RPMI8226 (cell line): ENCODE results near the gene TLL1.

Source experiments
- DNase-seq: peaks from one replicate; pipeline ENCODE4 v3.0.0-alpha.2; 2015

Gene TLL1

DNA sequence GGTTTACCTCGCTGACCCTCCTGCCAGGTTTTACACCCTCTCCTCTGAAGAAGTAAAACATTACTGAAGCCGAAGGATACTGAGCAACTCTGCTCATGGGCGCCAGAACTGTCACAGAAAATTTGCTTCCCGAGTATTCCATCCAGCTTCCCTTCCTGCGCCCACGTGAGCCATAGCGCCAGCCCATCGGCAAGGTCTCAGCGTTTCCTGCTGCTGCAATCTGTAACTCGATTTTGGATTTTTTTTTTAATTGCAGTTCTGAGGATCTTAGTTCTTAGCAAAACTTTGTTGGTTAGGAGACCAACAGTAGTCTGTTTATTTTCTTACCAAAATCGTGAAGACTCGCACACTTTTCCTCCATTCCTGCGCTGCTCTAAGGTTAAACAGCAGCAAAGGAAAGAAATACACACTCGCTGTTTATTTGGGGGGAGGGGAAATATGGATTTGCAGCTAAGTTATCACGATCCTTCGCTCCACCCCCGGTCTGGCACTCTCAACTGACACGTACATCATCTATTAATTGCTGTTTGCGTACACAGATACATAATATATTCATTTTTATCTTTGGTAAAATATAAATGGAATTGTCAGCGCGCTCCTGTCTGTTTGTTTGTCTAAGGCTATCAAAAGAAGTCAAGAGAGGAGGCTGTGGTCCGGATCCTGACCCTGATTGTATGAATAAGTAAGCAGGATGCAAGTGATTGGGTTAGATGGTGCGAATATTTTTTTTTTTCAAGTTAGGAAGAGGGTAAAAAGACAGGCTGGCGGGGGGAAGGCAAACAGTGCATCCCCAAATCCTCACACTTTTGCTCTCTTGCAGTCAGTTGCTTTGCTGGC, at the start of gene TLL1:
TSS of gene TLL1 (plus strand) at position 777 of the 837 bp plus-strand sequence. CDS start 668 bp downstream, outside the sequence.
- no peak for DNase-seq

DNA sequence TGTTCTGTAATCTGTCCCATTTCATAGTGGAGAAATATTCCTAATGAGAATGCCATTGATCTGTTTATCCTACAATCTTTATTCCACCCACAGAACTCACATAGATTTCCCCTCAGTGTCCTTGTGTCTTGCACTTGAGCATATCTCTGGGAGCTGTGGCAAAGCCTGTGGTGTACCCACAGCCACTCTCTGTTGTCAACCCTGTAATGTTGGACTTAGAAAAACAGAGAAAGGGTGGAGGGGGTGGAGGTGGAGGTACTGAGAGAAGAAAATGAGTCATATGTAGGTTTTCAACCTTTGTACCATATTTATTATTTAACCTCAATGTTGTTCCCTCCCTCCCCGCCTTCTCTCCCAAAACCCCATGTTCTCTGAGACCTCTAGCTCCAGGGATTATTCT, 46.9 kb upstream of the TLL1 start:
- DNase-seq = no peak

DNA sequence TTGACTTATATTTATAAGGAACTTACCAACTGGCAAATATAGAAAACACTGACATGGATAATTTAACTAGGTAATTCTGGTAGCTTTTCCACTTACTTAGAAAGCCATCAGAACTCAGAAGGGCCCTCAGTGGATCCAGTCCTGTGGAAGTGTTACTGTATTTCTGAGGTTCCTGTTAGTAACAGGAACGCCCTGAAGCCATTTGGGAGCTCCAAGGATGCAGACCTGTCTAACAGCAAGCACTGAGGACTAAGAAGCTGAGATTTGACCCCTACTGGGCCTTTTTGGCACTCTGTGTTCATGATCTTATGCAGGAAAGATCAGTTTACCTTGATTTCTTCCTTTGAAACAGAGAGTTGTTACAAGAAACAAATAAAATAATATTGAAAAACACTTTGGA, 46.0 kb upstream of the TLL1 start:
- no peak for DNase-seq

DNA sequence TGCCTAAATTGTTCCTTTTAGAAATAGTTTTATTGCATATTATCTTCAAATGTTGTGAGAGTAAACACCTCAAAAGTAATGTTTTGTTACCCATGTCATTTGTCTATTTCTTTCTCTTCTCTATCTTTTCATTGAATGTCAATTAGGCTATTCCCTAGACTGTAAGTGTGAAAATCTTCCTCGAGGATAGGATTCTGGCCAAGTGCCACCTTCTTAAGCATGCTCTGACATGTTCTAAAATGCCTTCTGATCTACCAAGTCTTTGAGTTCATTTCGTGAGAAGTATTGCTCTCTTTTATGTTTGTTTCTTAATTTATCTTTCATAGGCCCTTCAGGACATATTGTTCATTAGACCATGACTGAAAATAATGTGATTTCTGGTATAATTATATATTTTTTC, 44.1 kb upstream of the TLL1 start:
- DNase-seq = no peak

DNA sequence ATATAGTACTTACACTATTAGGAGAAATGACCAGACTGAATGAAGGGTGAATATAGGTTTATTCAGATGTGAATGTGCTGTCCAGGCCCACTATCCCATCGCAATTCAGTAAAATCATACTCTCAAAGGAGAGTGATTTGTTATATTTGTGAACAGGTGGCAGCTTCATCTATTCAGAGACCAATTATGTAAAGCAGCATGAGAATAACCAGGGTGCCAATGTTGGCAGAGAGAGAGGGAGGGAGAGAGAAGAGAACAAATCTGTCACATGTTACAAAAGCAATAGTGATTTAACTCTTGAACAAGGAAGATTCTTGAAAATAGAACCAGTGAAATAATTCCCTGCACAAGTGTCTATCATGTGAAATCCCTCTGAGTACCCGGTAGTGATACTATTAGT, 38.9 kb upstream of the TLL1 start:
- no peak for DNase-seq

DNA sequence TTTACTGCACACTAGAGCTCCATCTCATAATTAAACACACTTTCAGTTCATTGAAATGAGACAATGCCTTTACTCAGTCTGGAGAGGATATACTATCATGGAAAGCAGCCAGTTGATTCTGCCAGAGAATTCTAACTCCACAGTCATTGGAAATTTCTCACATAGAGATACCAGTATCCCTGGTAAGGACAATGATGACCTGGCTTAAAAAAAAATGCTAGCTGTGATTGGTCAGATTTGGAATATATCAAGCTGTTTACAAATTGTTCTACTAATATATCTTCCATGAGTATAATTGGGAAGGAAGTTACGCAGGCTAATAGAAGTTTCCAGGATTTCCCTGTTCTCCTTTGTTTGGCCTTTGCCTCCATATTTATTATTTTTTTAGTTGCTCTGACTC, 34.5 kb upstream of the TLL1 start:
- DNase-seq = no peak

DNA sequence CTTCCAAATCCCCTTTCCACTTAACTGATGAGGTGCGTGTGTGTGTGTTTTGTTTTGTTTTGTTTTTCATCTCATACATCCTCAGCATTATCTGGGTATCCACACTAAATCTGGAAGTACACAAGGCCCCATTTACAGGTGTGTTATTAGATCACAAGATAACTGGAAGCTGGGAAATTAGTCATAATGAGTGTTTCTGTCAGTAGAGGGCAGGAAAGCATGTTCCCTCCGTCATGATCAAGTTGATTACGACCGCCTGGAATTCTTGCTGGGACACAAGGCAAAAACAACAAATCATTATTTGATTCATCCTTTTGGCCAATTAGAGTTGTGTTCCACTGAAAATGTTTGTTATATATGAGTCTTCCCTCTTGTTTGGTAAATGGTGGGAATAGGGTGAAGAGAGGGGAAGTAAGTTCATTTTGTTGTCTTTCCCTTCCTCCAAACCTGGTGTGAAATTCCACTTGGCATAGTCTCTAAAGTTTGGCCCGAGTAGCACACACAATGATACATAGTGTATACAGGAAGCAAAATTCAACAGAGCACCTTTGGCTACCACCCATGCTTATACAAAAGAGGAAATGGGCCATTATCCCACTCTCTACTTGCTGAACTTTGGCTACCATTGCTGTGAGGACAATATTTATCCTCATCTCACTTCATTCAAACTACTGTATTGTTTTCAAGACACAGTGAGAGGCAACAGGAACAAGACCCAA, 33.3 kb upstream of the TLL1 start:
- DNase-seq = no peak

DNA sequence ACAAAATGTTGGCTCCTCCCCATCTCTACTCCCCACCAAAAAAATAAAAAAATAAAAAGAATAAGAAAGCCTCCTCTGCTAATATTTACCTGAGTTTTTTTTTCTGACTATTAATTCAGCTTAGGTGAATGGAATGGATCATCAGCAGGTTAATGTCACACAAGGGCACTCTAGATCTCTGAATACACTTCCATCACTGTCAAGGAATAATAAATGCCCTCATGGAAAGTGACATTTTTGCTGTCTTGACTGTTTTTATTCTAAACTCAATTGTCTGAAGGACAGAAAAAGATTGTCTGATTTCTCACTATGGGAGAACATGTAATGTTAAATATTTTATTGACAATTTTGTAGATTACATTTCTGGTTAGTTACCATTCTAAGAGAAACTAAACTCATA, 30.4 kb upstream of the TLL1 start:
- DNase-seq = no peak

DNA sequence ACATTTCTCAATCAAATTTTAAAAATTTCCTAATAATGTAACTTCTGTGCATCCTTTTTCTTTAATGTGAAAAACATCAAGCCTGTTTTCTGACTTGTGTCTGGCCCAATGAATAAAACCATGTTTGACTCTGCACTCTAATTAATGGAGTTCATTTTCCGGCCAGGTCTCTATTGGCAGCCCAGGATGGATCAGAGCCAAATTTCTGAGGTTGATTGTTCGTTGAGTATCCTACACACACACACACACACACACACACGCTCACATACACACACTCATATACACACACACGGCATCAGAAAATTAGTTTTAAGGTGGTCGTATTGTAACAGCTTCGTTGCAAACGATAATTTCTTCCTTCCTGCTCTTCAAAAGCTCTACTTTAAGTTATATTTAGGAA, 28.9 kb upstream of the TLL1 start:
- DNase-seq = no peak

DNA sequence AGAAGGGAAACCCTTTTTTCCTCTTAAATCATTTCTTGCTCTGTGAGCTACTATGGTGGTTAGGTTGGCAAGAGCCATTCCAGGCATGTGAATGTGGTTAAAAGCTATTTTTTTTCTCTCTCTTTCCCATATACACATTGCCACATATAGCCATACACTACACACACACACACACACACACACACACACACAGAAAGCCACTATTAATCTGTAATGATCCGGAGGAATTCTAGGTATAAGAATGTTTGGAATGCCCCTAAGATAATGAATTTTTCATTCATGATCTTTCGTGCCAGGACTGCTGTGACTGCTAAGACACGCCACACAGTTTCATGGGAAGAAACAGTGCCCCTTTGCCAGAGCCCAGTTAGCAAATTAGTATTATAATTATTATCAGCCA, 21.8 kb upstream of the TLL1 start:
- no peak for DNase-seq

DNA sequence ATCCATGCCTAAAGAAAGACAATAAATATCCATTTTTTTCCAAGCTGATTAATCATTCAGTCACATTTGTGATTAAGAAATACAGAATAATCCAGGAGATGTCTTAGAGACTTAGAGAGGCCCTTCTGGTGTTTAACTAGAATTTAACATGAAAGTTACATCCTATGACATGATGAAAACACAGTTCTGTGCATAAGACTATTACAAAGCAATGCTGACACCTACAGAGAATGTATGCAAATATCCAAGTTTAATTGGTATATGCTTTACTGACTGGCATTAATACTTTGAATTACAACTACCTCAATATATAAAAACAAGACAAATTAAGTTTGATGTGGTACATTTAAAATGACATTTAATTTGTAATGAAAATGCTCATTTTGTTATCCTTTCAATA, 17.8 kb upstream of the TLL1 start:
- no peak for DNase-seq

DNA sequence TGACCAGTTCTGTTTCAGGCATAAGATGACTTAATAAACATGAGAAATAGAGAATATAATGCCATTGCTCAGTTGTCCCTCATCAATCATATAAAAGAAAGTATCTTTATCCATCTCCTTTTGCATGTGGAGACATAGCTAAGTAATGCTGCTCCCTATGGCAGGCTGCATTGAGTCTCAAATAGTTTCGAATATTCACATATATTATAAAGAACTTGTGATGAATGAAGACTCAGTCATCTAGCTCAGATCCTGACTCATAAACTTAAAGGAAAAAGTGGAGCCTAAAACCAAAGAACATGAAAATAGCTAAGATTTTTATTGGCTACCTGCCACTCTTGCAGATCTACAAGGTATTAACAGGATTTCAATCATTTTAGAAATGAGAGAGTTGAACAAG, 11.7 kb upstream of the TLL1 start:
- no peak for DNase-seq

DNA sequence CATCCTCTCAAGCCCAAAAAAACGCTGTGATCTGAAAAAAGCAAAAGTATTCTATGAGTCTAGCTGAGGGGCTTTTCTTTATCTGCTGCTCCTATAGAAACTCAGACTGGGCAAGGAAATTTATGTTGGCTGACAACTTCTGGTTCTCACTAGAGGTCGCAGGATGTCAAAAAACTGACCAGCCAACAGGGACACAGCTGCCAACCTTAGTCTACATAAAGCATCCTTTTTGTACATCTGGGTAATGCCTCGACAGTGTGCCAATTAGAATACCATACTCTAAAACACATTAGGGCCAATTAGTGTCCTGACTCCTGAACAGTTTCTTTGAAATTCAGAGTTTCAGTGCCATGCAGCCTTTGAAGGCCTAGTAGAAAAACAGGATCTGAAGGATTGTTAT, 8.8 kb upstream of the TLL1 start:
- no peak for DNase-seq

DNA sequence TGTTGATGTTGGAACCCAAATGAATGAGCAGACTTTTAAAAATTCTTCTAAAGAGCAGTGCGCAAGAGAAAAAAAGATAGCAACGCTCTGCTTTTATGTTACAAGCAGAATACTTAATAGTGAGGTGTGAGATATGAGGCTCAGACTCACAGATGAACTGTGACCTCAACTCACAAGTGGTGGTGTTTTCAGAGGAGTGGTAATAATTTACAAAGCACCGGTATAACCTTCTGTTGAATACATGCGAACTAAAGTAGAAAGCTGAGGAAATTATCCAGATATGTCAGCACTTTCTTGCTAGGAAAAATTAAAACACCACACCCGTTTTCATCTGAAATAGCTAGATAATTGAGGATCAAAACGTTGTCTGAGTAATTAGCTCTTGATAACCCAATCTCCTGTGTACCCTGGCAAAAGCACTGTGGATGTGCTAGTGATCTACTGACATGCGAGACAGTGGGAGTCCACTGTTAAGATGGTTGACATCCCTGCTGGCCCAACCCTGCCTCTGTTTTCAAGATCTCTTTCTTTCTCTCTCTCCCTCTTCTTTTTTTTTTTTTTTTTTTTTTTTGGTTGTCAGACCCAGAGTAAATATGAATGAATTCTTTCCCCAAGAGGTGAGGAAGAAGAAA, 6.9 kb upstream of the TLL1 start:
- no peak for DNase-seq

DNA sequence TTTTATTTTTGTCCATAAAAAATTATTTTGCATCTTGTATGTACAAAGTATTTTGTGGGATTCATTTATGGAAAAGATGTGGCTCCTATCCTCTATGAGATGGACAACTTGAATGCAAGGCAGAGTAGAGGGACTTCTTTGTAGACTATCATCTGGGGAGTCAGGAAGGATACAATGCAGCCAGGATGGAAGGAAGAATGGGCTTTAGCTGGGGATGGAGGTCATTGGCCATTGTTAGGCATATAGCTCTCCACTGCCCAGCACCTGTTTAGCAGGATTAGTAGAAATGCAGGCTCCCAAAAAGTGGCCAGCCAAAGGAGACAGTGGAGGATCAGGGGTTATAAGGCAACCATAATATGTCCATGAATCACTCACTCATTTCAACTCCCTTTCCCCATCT, 5.1 kb upstream of the TLL1 start:
- no peak for DNase-seq

DNA sequence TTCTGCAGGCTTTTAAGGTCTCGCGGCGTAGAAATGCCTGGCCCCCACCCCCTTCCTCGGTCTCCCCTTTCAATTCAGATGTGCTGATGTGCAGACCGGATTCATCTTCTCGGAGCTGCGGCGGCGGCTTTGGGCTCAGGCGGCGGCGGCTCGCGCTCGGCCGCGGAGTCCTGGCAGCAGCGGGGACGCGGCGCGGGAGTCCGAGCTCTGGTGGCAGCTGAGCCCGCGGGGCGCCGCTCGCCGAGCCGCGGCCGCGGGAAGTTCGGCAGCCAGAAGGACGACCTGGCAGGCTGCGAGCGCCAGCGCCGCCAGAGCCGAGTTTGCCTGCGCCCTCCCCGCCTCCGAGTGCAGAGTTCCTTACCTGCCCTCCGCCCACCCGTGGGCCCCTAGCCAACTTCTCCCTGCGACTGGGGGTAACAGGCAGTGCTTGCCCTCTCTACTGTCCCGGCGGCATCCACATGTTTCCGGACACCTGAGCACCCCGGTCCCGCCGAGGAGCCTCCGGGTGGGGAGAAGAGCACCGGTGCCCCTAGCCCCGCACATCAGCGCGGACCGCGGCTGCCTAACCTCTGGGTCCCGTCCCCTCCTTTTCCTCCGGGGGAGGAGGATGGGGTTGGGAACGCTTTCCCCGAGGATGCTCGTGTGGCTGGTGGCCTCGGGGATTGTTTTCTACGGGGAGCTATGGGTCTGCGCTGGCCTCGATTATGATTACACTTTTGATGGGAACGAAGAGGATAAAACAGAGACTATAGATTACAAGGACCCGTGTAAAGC, 448 bp downstream of the TLL1 start:
- no peak for DNase-seq

DNA sequence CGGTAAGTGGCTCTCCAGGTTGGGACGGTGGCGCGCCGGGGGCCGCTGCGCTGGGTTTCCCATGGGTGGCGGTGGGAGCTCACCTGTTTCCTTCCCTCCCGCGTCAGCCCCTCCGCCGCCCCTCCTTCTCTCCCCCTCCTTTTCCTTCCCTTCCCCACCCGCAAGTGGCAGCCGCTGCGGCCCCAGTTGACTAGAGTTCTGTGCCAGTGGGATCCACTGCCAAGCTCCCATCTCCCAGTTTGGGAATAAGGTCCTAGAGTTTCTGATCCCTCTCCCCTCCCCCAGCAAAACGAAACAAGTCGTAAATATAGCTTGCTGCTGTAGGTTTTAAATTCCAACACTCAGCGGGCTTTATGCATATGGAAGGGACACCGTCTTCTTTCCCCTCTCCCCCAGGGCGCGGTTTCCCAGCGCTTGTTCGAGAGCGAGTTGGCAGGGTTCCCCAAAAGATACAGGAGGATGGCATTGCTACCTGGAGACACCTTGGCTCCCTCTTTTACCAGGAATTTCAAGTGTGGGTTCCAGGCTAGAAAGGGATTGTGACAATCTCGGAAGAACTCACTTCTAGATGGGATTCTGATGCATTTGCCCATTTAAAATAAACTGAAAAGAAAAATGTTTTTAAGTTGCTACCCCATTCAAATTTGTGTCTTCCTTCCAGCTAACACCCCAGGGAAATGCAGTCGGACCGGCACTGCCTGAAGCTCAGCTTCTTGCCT, 1.2 kb downstream of the TLL1 start:
- no peak for DNase-seq

DNA sequence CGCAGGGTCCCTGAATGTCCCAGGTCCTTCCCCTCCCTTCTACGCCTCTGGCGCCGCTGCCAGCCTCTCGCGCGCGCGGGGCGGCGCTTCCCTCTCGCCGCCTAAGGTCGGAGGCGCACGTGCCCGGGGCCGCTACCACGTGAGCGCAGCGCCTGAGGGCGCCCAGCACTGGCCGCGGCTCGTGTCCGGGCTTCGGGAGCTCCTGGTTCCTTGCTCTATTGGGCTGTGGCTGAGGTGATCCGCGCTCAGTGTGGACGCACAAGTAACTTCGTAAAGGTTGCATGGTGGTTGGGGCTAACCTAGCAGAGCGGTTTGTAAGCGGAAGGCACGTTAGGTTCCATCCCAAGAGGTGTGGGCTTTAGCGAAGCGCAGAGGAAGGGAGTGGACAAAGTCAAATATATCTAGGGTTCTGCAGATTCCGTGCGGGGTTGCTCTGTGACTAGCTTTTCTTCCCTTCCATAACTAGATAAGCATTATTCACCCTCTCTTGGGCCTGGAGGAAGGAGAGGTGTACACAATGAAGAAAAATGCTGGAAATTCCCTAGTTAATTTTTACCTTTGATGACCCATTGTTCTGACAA, 1.8 kb downstream of the TLL1 start:
- DNase-seq = no peak

DNA sequence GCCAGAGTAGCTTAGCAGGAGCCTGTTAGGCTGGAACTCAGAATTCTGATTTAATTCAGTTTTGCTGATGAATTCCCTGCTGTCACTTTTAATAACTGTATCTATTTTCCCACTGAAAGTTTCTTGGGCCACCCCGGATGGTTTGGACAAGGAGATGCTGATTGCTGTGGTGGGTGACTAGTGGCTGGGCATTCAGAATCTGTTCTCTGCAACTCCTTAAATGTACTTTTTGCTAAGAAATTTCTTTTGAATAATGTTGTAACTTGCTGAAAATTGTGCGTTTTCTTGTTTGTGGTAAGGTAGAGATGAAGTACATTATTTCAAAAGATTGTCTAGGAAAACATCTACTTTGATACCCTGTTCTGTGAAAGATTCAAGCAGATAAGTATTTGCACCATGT, 2.4 kb downstream of the TLL1 start:
- DNase-seq = no peak

DNA sequence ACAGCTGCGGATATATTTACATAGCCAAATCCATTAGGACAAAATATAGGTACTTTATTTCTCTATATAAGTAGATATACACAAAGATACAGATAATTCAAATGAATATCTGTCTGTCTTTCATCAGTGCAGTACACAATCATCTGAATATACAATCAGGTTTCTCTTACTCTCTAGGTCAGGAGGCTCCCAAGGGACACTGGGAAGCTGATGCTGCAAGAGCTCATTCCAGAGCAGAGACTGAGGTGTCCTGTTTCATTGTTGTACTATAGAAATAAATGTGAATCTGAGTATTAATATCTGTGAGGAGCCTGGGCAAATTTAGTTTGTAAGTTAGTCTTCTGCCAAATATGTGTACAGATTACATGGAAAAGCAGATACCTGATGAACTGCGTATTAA, 4.2 kb downstream of the TLL1 start:
- DNase-seq = no peak

DNA sequence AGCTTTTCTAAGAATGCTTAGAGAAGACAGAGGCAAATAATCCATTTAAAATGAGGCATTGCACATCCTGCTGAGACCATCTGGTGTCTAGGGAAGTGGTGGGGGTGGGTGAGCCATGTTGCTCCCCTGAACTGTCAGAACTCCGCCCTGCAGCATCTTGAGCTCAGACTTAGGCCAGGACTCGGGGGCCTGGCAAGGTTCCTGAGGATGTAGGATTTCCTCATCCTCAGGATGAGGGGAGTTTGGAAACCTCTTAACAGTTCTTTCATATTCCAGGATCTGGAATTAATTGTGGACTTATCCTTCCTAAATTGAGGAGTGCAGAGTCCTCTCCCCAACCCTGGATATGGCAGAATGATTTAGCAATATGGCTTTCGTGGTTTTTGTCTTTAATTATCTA, 6.6 kb downstream of the TLL1 start:
- DNase-seq = no peak

DNA sequence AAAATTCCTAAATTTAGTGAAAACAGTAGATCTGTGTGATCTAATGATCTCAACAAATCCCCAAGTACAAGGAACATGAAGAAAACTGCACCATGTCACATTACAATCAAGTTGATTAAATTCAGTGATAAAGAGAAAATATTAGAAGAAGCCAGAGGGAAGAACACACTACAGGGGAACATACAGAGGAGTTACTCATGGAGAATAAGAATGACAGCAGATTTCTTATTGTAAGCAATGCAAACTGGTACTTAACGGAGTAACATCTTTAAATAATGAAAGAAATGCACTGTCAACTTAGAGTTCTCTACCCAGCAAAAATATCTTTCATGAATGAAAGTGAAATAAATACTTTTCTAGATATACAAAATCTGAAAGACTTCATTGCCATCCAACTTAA, 21.1 kb downstream of the TLL1 start:
- DNase-seq = no peak
